Hepatic stellate cell (primary cell): Measurements from ENCODE around the gene RASGRP2.

ENCODE experiments used
- DNase-seq: peaks from one replicate; pipeline ENCODE4 v3.0.0; 2011; ENCODE audit warnings: low spot score

RASGRP2 gene

GRCh38 chr11:64755681-64756361 is 11.9 kb upstream of the RASGRP2 start:
- DNase-seq: no peak

GRCh38 chr11:64754919-64755662 is 11.1 kb upstream of the RASGRP2 start:
- no peak for DNase-seq

- no peak for DNase-seq
These were observed 10.4 kb upstream of the RASGRP2 start for GRCh38 chr11:64754124-64754918.

DNA sequence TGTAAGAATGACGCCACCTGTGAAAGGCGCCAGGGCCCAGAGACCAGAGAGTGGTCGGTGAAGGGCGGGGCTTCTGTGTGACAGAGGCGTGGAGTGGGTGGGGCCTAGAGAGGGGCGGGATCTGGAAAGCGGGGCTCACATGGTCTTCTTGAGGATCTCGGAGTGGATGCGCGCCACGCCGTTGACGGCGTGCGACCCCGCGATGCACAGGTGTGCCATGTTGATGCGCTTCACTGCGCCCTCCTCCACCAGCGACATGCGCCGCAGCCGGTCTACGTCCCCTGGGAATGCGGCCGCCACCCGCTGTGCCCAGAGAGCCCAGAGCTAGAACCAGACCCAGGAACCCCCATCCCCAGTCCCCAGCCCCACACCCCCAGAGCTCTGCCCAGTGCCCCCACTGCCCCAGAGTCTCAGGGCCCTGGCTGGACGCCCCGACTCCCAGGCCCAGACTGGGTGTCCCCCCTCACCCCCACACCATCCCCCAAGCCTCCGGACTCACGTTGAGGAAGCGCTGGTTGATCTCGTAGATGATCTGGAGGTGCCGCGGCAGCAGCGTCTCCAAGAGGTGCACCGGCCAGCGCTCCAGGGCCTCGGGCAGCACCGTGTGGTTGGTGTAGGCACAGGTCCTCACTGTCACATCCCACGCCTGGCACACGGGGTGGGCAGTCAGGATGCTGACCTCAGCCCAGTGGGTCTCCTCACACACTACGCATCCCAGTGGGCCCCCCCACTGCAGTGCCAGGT is 9.6 kb upstream of the RASGRP2 start:
- no peak for DNase-seq

GRCh38 chr11:64753019-64753379 is 9.1 kb upstream of the RASGRP2 start:
- no peak for DNase-seq

- no peak for DNase-seq
These were observed 8.4 kb upstream of the RASGRP2 start for GRCh38 chr11:64752175-64752970.

DNA sequence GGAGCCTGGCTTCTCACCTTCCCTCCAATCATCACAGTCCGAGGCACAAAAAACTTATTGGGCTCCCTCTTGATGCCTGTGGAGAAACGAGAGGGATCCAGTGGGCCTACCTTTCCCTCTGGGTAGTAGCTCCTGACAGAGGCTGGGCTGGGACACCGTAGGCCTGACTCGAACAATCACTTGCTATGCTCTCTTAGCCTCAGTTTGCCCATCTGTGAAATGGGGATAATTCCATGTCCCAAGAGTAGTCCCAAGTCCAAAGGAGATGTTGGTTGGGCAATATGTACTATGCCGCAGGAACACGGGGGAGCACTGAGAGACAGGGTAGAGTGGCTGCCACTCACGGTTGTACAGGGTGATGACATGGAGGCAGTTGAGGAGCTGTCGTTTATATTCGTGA is 7.6 kb upstream of the RASGRP2 start:
- DNase-seq: no peak

DNA sequence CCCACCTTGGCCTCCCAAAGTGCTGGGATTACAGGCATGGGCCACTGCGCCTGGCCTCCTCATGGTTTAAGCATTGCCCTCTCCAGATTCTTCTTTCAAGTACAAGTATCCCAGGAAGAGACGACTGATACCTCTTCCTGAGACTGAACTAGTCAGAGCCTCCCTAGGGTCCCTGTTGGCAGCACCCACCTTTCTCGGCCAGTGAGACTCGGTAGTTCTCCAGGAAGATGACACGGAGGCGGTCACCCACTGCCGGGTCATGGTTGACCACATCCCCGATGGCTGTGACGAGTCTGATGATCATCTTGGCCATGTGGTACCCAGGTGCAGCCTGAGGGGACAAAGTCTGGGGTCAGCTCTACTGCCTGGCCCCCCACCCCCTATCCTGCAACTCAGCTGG is 7.2 kb upstream of the RASGRP2 start:
- no peak for DNase-seq

- DNase-seq: no peak
These were observed 6.6 kb upstream of the RASGRP2 start for GRCh38 chr11:64750361-64751054.

GRCh38 chr11:64747961-64748665 is 4.2 kb upstream of the RASGRP2 start:
- DNase-seq: peak; percentile 70

DNA sequence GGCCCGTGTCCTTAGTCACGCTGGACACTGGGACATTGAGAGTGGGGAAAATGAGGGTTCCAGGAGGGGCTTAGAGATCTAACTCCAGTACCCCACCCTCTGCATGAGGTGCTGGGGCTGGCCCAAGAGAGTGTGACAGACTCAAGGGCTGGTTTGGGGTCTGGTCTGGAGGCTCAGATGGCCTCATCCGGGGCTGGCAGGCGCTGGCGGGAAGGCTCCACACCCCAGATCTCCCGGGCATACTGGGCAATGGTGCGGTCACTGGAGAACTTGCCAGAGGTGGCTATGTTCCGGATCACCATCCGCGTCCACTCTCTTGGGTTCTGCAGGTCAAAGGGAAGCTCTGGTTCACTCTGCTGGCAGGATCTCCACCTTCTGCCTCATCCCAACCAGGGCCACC is 2.5 kb upstream of the RASGRP2 start:
- no peak for DNase-seq

DNA sequence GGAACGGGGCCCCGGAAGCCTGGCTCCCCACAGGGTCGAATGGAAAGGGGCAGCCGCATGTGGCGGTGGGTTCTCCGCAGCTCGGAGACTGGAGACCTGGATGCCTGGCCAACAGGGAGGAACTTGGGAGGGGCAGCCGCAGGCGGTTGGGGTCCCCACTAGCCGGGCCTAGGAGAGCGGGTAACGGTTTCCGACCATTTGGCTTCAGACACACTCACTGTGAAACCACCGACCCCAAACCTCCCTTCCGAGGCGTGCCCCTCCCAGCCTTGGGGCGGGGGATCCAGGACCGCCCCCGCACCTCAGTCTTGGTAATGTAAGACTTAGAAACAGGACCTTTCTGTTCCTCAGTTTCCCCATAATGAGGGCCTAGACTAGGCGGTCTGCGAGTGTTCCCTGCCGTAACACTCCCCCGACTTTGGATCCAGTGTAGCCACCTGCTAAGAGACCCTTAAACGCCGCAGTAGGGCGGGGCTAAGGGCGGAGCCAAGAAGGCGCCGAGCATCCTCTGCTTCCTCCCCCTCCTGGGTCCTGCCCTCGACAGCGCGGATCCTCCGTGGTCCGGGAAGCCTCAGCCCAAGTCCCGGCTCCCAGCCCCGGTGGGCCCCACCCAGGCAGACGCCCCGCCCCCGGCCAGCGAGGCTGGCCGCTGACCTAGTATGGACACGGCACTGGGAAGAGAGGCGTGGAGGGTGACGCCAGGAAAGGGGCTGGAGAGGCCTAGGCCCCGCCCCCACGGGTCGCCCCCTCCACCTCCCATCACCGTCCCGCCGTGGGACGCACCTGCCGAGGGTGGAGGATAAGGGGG is 1.8 kb upstream of the RASGRP2 start:
- DNase-seq: peak; percentile 92

DNA sequence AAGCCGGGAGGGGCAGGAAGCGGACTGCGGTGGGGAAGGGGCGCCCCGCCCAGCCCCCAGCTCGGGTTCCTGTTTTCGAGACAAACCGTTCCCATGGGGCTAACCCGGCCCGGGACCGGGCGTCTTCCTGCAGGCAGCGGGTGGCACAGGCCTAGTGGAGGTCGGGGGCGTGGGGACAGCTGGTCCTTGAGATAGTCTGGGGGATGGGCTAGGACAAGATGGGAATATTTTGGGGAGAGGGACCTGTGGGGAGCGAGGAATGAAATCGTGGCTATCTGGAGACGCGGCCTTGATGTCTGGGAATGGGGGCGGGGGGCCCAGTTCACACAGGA is 1.2 kb upstream of the RASGRP2 start:
- no peak for DNase-seq

GRCh38 chr11:64744544-64745188 is 724 bp upstream of the RASGRP2 start:
- no peak for DNase-seq

DNA sequence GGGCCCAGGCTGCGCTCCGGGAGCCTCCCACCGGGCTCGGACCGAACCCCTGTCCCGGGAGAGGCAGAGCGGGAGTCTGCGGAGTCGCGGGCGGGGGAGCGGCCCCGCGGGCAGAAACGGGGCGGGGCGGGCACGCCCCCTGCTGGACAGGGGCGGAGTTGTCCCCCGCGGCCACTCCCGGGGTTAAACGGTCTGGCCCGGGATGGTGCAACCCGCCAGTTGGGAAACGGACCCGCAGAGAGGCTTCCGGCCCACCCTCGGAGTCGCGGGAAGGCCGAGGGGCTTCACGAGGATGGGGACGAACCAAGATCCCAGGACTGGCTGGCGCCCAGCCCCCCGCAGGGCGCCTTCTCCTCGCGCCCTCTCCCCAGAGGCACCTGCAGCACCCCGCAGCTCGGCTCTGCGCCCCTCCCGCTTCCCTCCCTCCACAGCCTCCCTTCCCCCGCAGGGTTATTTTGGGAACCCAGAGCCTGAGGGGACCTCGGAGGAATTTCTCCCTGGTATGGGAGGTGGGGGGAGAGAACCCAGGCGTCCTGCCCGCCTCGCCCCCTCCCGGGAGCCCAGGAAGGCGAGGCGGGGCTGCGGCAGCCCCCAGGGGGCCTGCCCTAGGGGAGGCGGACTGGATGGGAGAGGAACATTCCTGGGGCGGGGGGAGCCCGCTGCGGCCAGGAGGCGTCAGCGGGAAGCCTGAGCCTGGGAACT is 902 bp downstream of the RASGRP2 start:
- peak; percentile 92 for DNase-seq

- peak; percentile 69 for DNase-seq
These were observed 1.7 kb downstream of the RASGRP2 start for GRCh38 chr11:64742087-64742888.

DNA sequence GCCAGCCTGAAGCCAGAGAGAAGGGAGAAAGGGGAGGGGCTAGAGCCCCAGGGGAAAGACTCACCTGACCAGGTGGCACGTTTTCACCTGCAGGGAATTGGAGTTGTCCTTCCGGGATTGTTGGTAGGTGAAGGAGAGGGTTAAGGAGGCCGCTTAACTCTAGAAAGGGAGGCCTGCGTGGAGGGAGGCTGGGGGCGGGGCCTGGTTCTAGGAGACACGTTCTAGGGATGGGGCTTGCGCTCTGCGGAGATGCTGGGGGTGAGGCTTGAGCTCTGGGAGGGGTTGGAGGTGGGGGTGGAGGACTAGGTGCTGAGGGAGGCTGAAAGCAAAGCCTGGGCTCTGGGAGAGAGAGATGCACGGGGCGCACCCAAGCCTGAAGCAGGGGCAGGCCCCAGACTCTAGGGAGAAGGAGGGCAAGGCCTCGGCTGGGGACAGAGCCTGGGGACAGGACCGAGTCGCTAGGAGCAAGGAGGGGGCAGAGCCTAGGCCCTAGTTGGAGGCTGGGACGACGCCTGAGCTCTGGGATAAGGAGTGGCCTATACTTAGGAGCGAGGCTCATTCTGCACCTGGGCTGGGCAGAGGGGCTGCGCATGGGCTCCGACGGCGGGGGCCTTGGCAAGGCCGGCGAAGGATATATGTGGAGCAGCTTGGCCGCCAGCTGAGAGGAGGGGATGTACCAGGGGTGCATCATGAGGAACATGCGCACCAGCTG is 2.4 kb downstream of the RASGRP2 start:
- DNase-seq: no peak
